MM.1S (cell line): ENCODE measurements around the gene HES1.

ENCODE experiments used
- CTCF ChIP-seq: fragments of 300-600 bp; sonication (generic); IDR thresholded peaks from 2 replicates; pipeline ENCODE4 v1.5.1; 2016; ENCODE audit warnings: antibody characterized with exemption, low read length, mixed read lengths
- EZH2 ChIP-seq: fragments of 300-600 bp; sonication (generic); optimal IDR thresholded peaks from 2 replicates; pipeline ENCODE3; 2017; ENCODE audit warnings: low read depth, mild to moderate bottlenecking, antibody characterized with exemption, low read length, mixed read lengths

GRCh38 chr3:194097141-194097882 is 38.6 kb upstream of the HES1 start:
- no peak for TF ChIP-seq CTCF
- no peak for TF ChIP-seq EZH2
